ENCODE measurements around the gene ACTC1.
"Not testable (repeated sequence)": the region's sequence is repeated elsewhere in the genome, so short reads cannot be mapped to it uniquely, and the experiment has no call there.

Gene ACTC1

GRCh38 chr15:34813446-34814190 is 18.3 kb upstream of the ACTC1 start:
- TF ChIP-seq, protein P1, sequence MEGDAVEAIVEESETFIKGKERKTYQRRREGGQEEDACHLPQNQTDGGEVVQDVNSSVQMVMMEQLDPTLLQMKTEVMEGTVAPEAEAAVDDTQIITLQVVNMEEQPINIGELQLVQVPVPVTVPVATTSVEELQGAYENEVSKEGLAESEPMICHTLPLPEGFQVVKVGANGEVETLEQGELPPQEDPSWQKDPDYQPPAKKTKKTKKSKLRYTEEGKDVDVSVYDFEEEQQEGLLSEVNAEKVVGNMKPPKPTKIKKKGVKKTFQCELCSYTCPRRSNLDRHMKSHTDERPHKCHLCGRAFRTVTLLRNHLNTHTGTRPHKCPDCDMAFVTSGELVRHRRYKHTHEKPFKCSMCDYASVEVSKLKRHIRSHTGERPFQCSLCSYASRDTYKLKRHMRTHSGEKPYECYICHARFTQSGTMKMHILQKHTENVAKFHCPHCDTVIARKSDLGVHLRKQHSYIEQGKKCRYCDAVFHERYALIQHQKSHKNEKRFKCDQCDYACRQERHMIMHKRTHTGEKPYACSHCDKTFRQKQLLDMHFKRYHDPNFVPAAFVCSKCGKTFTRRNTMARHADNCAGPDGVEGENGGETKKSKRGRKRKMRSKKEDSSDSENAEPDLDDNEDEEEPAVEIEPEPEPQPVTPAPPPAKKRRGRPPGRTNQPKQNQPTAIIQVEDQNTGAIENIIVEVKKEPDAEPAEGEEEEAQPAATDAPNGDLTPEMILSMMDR (IDR thresholded peaks at IDR 0.05) = no peak
- Histone ChIP-seq H2AFZ (no peak overlapping the region), H3K27ac (no peak overlapping the region), H3K9ac (no peak overlapping the region), H3K9me3 (ENCODE audit: control insufficient read depth, low read length) (no peaks in the 10 kb centered on the region), H3K4me3 (ENCODE audit: low read depth, low read length) (no peak overlapping the region), H3K4me1 (no peaks in the 10 kb centered on the region), H3K79me2 (no peaks in the 10 kb centered on the region), H3K36me3 (ENCODE audit: control insufficient read depth, insufficient read depth, low read length) (no peaks in the 10 kb centered on the region), H3K4me2 (ENCODE audit: low read length) (no peak overlapping the region), H3K27me3 (ENCODE audit: control insufficient read depth, insufficient read depth, low read length) (no peaks in the 10 kb centered on the region)

GRCh38 chr15:34812868-34813365 is 17.6 kb upstream of the ACTC1 start:
- not testable (repeated sequence) for H3K4me1 ChIP-seq; H3K9me3 ChIP-seq (ENCODE audit: control insufficient read depth, low read length); H2AFZ ChIP-seq; H3K4me3 ChIP-seq (ENCODE audit: low read depth, low read length); H3K27ac ChIP-seq; H3K4me2 ChIP-seq (ENCODE audit: low read length); H3K9ac ChIP-seq; H3K27me3 ChIP-seq (ENCODE audit: control insufficient read depth, insufficient read depth, low read length); H3K79me2 ChIP-seq; H3K36me3 ChIP-seq (ENCODE audit: control insufficient read depth, insufficient read depth, low read length)

- TF ChIP-seq, protein P1 (IDR thresholded peaks at IDR 0.05) = no peak
Observed at GRCh38 chr15:34812369-34812768, 17.0 kb upstream of the ACTC1 start.

GRCh38 chr15:34810443-34811129 is 15.2 kb upstream of the ACTC1 start:
- H3K9ac ChIP-seq = no peak overlapping the region
- H3K79me2 ChIP-seq = no peaks in the 10 kb centered on the region
- H3K4me1 ChIP-seq = no peaks in the 10 kb centered on the region
- H3K27ac ChIP-seq = no peak overlapping the region
- no peaks in the 10 kb centered on the region for H3K27me3 ChIP-seq (ENCODE audit: control insufficient read depth, insufficient read depth, low read length)
- H3K9me3 ChIP-seq (ENCODE audit: control insufficient read depth, low read length) = no peaks in the 10 kb centered on the region
- H2AFZ ChIP-seq = no peak overlapping the region
- TF ChIP-seq, protein P1 (IDR thresholded peaks at IDR 0.05) = no peak
- H3K4me3 ChIP-seq (ENCODE audit: low read depth, low read length) = no peak overlapping the region
- no peaks in the 10 kb centered on the region for H3K36me3 ChIP-seq (ENCODE audit: control insufficient read depth, insufficient read depth, low read length)
- H3K4me2 ChIP-seq (ENCODE audit: low read length) = no peak overlapping the region

More at GRCh38 chr15:34812369-34812768, 17.0 kb upstream of the ACTC1 start:
- no peaks in the 10 kb centered on the region for H3K36me3 ChIP-seq (ENCODE audit: control insufficient read depth, insufficient read depth, low read length)
- no peaks in the 10 kb centered on the region for H3K9me3 ChIP-seq (ENCODE audit: control insufficient read depth, low read length)
- no peaks in the 10 kb centered on the region for H3K27me3 ChIP-seq (ENCODE audit: control insufficient read depth, insufficient read depth, low read length)
- H3K79me2 ChIP-seq = no peaks in the 10 kb centered on the region
- no peak overlapping the region for H3K27ac ChIP-seq
- no peak overlapping the region for H3K4me3 ChIP-seq (ENCODE audit: low read depth, low read length)
- H3K4me2 ChIP-seq (ENCODE audit: low read length) = no peak overlapping the region
- no peaks in the 10 kb centered on the region for H3K4me1 ChIP-seq
- H2AFZ ChIP-seq = no peak overlapping the region
- H3K9ac ChIP-seq = no peak overlapping the region

DNA sequence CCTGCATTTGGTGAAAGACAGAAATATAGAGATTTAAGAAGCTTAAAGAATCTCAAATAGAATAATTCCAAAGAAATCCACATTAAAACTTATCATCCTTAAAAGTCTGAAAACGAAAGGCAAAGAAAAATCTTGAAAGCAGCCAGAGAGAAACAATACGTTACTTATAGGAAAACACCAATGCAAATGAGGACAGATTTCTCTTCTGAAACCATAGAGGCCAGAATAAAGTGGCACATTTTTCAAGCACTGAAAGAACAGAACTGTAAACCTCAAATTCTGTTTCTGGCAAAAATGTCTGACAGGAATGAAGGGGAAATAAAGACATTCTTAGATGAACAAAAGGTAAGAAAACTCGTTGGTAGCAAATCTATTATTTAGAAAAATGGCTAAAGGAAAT is 13.8 kb upstream of the ACTC1 start:
- Histone ChIP-seq H3K9me3 (ENCODE audit: control insufficient read depth, low read length) (no peaks in the 10 kb centered on the region), H3K27ac (no peak overlapping the region), H3K9ac (no peak overlapping the region), H3K4me3 (ENCODE audit: low read depth, low read length) (no peak overlapping the region), H3K4me1 (peaks cover 3% of the 10 kb centered on the region), H2AFZ (no peak overlapping the region), H3K79me2 (no peaks in the 10 kb centered on the region), H3K4me2 (ENCODE audit: low read length) (no peak overlapping the region), H3K27me3 (ENCODE audit: control insufficient read depth, insufficient read depth, low read length) (no peaks in the 10 kb centered on the region), H3K36me3 (ENCODE audit: control insufficient read depth, insufficient read depth, low read length) (no peaks in the 10 kb centered on the region)
- TF ChIP-seq, protein P1 (IDR thresholded peaks at IDR 0.05) = no peak
